GM19328 (cell line): ENCODE measurements around the gene RNF186.
"Not testable (repeated sequence)": the region's sequence is repeated elsewhere in the genome, so short reads cannot be mapped to it uniquely, and the experiment has no call there.

Experiments used
- ATAC-seq: cut with Tn5 transposase; IDR thresholded peaks from one replicate; pipeline ENCODE4 v1.9.1; 2021; ENCODE audit warnings: mild to moderate bottlenecking, moderate library complexity; ENCODE audit not compliant: unreplicated experiment

The RNF186 gene

DNA sequence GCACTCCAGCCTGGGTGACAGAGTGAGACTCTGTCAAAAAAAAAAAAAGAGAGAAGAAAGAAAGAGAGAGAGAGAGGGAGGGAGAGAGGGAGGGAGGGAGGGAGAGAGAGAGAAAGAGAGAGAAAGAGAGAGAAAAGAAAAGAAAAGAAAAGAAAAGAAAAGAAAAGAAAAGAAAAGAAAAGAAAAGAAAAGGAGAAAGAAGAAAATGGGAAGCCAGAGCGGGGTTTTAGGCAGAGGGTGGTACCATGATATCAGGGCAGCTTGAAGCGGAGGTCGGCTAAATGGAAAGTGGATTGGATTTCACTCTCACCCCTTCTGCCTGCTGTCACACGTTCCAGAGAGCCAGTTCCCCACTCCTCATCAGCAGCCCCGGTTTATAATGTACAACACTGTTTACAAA lies 17.3 kb downstream of the RNF186 start:
- ATAC-seq, result no peak

- no peak for ATAC-seq
Measured at GRCh38 chr1:19794583-19794982, 20.5 kb downstream of the RNF186 start.

DNA sequence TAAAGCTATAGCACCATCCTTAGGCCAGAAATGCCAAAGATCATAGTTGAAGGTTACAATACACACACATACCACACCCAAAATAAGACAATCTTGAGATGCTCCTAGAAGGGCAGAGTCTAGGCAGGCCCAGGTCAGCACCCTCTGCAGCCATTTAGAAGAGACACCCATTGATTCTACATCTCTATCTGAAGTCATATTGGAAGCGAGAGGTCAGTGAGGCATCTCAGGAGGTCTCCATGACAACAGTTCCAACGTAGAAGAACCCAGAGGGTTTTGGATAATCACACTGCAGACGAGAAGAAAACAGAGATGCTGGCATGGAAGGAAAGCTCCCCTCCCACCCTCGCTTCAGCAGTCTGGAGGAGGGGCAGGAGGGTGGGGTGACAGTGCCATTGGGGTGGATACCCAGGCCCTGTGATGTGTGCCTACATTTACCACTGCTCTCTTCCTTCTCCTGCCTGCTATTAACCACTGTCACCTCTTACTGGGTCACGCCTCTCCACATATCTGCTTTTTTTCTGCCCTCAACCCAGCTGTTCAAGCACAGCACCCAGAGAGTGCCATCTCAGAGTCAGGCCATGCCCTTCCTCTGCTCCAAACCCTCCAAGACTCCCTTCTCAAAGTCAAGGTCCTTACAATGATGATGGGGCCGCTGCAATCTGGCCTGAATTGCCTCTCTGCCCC lies 21.6 kb downstream of the RNF186 start:
- no peak for ATAC-seq

GRCh38 chr1:19792237-19793002 lies 22.7 kb downstream of the RNF186 start:
- ATAC-seq, result no peak

DNA sequence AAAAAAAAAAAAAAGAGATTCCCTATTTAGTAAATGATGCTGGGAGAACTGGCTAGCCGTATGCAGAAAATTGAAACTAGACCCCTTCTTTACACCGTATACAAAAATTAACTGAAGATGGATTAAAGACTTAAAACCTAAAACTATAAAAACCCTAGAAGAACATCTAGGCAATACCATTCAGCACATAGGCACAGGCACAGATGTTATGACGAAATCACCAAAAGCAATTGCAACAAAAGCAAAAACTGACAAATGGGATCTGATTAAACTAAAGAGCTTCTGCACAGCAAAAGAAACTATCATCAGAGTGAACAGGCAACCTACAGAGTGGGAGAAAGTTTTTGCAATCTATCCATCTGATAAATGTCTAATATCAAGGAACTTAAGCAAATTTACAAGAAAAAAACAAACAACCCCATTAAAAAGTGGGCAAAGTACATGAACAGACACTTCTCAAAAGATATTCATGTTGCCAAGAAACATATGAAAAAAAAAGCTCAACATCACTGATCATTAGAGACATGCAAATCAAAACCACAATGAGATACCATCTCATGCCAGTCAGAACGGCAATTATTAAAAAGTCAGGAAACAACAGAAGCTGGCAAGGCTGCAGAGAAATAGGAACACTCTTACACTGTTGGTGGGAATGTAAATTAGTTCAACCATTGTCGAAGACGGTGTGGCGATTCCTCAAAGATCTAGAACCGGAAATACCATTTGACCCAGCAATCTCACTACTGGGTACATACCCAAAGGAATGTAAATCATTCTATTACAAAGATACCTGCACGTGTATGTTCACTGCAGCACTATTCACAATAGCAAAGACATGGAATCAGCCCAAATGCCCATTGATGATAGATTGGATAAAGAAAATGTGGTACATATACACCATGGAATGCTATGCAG lies 24.8 kb downstream of the RNF186 start:
- not testable (repeated sequence) for ATAC-seq

GRCh38 chr1:19786988-19787423 lies 28.1 kb downstream of the RNF186 start:
- no peak for ATAC-seq

DNA sequence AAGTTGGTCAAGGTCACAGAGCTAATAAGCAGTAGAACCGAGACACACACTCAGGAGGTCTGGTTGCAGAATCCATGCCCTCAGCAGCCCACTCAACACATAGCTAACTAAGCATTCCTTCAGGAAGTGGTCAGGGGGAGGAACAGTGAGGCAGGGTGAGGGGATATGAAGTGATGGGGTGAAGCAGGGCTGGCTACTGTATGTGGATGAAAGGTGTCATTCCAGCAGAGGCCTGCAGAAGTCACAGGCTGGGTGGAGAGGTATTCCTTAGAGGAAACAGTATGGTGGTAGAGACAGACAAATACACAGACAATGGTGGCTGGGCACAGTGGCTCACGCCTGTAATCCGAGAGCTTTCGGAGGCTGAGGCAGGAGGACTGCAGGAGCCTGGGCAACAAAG lies 29.4 kb downstream of the RNF186 start:
- ATAC-seq, result no peak

- no peak for ATAC-seq
Measured at GRCh38 chr1:19780267-19780877, 34.7 kb downstream of the RNF186 start.

GRCh38 chr1:19776933-19777332 lies 38.1 kb downstream of the RNF186 start:
- ATAC-seq, result no peak

- ATAC-seq, result no peak
Measured at GRCh38 chr1:19776287-19776686, 38.8 kb downstream of the RNF186 start.

- ATAC-seq, result no peak
Measured at GRCh38 chr1:19775831-19776230, 39.3 kb downstream of the RNF186 start.

DNA sequence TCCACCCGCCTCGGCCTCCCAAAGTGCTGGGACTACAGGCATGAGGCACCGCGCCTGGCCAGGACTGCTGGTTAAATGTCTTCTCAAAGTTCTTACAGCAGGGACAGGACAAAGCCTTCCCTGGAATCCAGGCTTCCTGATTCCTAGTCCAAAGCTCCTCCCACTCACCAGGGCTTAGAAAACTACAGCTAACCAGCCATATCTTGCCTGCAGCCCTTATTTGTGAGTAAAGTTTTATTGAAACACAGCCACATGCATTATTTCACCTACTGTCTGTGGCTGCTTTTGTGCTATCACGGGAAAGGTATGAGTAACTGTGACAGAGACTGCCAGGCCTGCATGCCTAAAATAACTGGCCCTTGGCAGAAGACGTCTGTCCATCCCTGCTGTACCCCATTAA lies 39.8 kb downstream of the RNF186 start:
- ATAC-seq, result no peak

DNA sequence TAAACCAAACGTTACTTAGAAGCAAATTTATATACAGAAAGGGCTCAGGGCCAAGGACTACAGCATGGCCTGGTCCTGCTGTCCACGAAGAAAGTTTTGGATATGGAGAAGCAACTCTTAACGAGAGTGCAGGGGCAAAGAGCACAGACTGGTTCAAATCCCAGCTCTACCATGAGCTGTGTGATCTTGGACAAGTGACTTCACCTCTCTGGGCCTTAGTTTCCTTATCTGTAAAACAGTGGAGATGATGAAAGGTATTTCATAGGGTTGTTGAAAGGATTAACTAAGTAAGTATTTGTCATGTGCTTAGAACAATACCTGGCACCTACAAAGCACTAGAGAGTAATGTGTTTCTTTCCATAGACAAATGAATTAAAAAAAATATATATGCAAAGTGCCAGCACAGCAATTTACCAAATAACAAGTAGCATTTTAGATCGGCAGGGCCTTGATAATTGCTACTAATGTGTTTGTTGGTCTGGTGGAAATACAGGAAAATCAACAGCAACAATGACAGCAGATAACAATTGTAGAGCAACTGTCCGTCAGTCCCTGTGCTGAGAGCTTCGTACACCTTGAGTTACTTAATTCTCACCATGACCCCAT lies 40.8 kb downstream of the RNF186 start:
- ATAC-seq, result no peak

- no peak for ATAC-seq
Measured at GRCh38 chr1:19773485-19773884, 41.6 kb downstream of the RNF186 start.

- ATAC-seq, result no peak
Measured at GRCh38 chr1:19772053-19772452, 43.0 kb downstream of the RNF186 start.

DNA sequence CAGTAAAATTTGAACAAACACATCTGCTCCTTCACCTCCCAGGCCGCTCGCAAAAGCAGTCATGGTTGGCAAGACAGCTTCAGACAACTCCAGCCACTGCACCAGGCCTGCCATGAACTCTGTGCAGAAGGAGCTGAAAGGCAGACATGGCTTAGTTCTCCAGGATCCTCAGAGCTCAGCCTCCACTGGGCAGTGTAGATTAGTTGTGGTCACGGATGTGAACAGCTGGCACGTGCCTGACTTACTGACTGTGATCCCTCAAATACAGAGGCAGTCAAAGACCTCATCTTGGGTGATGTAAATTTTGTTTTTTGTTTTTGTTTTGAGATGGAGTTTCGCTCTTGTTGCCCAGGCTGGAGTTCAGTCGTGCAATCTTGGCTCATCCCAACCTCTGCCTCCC lies 43.7 kb downstream of the RNF186 start:
- no peak for ATAC-seq

DNA sequence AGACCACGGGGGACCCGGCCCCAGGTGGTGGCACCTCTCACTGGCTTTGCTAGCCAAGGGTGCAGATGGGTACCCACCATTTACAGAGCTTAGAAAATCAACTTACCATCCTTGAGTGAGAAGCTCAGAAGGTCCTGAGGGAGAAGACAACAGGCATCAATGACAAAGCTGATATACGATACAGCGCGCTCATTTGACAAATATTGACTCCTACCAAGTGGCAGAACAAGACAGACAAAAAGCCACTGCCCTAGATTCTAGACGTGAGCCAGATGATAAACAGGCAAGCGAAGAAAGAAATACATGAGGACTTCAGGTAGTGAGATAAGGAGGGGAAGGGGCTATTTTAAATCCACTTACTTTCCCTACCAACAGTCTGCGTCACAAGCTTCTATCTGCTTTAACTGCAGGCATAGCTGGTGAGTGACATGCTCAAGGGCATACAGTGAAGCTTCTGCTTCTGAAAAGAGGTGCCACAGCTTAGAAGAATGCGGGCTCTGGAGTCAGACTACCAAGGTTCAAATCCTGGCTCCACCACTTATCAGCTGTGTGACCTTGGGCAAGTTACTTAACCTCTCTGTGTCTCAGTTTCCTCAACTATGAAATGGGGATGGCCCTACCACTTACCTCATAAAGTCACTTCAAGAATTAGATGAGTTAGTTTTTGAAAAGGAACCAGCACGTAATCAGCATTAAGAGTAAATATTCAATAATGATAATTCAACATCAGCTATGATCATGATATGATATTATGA lies 44.5 kb downstream of the RNF186 start:
- ATAC-seq, result no peak

DNA sequence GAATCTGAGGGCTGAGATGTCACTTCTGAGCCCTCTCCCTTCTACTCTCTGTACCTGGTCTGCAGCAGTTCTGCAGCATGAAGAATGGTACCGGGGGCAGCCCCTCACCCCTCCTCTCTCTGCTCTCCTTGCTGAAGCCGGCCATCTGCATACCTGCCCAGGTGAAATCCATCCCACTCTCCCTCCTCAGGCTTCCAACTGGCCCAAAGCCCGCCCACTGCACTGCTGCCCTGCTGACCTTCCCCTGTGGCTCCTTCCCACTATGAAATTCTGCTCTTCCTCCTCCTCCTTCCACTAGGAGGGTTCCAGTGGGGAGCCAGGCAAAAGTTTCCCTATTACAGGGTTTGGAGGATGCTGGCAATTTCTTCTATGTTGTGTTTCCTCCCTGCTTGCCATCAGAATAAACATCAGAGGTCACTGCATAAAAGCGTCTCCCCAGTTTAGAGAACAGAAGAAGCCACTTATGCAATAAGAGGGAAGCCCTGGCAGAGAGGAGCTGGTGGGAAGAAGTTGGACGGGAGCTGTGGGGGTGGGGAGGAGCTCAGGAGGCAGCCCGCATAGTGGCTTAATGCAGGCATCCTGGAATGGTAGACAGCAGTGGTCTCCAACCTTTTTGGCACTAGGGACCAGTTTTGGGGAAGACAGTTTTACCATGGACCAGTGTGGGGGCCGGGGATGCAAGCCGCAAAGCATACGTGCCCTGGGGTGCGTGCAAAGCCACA lies 45.7 kb downstream of the RNF186 start:
- no peak for ATAC-seq
